HG02678 (cell line): ENCODE data around the gene PDZD2.
A peak's percentile ranks its signal among the peaks of the same experiment; 100 is the strongest.
"Not testable (repeated sequence)": the region's sequence is repeated elsewhere in the genome, so short reads cannot be mapped to it uniquely, and the experiment has no call there.

Source experiments
- ATAC-seq: cut with Tn5 transposase; IDR thresholded peaks from one replicate; pipeline ENCODE4 v1.9.1; 2021; ENCODE audit warnings: mild to moderate bottlenecking, moderate library complexity; ENCODE audit not compliant: unreplicated experiment

Gene PDZD2

GRCh38 chr5:32118922-32119321, 480.0 kb downstream of the PDZD2 start:
- ATAC-seq = not testable (repeated sequence)

DNA sequence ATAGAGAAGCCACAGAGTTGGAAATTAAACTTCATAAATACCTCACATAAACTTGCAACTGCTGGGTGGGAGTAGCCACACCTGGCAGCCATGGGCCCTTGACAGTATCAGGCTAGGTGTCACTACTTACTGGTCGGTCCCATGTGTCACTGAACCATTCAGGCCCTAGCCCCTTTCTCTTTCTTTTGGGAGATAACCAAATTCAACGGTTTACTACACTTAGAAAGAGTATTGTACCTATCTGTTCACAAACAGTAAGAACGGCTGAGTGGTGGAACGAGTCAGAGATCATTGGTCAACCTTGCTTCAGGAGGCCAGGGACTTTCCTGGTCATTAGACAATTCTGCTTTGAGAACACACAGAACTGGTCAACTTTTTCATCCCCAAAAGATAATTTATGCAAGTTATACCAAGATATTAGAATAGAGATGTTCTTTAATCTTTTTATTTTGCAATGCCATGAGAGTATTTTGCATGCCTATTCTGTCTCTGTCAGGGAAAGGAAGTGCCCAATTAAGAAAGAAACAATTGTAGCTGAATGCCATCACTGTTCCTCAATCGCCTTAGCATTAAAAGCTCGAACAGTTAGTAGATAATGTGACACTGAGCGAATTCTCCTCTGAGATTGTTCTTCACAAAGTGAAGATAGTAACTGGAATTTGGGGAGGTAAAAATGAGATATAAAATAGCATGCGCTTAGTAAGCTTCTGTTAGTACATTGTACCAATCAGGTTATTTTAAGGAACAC, 484.3 kb downstream of the PDZD2 start:
- peak; percentile 67 for ATAC-seq

DNA sequence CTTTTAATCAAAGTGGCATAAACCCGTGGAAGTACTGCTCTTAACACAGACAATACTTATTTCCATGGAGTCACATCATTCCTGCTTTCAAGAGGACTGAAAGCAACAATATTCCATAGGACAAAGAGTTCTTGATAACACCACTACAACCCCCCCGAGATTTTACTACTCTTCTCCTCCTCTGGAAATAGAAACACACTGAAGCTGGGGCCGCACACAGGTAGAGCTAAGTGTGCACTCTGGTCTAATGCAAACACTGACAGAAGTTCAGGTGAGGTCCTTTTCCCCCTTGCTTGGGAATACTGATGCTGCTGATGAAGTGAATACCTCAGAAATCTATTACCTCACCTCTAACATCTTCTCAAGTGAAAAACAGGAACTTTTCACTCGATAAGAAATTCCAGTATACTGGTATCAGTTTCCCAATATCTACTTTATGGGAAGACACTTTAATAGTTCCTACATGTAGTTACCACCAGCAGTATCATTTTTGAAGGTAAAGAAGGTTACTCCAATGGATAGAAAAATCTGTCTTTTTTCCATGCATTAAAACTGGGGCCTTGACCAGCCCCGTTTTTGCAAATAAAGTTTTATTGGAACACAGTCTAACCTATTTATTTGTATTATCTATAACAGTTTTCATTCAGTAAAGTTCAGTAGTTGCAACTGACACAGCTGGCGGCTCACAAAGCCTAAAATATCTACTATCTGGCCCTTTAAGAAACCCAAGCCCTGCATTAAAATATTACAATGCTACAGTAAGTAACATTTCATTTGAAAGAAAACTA, 485.2 kb downstream of the PDZD2 start:
- no peak for ATAC-seq

DNA sequence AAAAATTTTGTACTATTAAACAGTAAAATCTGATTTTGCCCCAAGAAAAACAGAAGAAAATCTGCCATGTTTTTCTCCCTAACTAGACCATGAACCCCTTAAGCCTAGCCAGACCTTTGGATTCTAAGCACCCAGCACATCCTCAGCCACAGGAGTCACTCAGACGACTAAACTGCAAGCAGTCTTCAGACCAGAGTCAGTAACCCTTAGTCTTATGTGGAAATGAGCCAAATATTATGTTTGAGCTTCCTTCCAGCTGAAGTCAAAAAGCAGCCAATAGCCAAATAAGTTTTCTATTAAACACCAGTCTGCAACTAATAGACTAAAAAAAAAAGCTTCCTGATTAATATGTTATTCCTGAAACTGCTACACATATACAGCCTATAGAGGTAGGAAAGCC, 487.8 kb downstream of the PDZD2 start:
- ATAC-seq = no peak

GRCh38 chr5:32127711-32128110, 488.8 kb downstream of the PDZD2 start:
- ATAC-seq = no peak

DNA sequence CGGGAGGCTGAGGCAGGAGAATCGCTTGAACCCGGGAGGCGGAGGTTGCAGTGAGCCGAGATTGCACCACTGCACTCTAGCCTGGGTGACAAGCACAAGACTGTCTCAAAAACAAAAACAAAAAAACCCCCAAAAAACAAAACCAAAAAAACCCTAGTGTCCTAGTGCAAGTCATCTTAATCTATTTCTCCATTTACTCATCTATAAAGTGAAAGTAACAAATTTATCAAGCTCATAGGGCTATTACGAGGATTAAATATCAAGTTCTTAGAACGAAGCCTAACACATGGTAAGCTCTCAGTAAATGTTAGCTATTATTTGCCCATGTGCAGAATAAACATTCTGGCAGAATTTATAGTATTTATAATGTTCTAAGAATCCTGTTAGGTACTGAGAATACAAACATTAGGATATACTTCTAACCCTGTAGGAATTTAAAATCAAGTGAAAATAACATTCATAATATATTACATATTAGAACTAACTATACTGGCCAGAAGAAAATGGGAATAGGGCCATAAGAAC, 490.2 kb downstream of the PDZD2 start:
- ATAC-seq = no peak

DNA sequence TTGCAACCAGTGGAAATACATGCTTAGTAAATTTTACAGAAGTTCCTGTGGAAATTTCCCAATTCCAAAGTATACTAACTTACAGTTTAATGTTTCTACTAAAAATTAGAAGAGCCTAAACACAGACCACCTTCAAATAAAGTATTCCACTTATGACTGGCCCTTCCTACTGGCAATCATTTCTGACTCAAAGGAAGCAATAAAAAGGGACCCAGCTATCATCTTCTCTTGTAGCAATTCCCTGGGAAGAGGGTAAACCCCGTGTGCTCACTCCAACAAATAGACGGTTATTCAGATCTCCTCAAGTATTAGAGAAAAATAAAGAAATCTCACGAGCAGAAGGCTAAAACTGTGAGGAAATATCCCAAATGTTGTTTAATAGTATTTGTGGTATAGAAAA, 491.9 kb downstream of the PDZD2 start:
- no peak for ATAC-seq

DNA sequence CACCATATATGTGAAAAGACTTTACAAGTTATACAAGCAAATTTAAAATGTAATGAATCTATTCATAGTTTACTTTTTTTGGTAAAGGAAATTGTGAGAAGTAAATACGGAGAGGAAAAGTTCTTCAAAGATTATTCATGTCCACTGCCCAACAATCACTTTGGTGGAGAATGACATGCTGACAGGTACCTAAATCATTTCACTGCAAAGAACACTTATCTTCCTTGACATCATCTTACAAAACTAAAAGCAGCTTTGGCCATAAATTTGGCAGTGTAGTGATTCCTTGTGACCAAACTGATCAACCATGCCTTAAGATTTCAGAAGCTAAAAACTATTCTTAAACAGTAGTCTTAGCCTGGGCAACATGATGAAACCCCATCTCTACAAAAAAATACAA, 492.7 kb downstream of the PDZD2 start:
- no peak for ATAC-seq

DNA sequence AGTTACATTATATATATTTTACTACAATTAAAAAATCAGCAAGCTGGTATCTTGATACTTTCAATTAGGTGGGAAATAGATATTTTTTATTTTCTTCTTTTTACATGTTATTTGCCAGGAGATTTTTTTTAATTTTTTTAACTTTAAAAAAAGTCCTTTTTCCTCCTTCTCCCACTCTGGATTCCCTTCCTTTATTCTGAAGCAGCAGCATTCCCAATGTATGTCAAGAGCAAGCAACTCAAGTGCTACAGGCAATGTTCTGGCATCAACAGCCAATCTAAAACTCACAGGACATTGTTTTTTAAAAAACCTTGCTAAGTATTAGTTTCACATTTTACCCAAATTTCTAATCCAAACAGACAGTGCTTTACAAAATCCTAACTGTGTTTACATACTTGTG, 493.8 kb downstream of the PDZD2 start:
- no peak for ATAC-seq

DNA sequence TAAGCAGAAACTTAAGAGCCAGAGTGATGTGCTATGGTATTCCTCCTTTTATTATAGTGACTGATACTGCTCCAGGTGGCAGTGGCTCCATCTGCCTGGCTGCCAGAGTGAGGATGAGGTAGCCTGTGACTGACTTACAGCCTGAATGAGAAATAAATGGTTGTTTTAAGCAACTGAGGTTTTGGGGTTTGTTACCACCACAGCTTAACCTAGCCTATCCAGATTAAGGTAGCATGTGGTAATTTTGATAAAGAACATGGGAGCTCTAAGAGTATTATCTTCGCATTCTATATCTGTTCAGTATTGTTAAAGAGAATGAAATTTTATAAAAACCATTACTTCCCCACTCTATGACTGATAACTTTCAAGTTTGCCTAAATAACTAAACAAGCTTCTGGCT, 496.2 kb downstream of the PDZD2 start:
- no peak for ATAC-seq

GRCh38 chr5:32136342-32136741, 497.4 kb downstream of the PDZD2 start:
- ATAC-seq = no peak

DNA sequence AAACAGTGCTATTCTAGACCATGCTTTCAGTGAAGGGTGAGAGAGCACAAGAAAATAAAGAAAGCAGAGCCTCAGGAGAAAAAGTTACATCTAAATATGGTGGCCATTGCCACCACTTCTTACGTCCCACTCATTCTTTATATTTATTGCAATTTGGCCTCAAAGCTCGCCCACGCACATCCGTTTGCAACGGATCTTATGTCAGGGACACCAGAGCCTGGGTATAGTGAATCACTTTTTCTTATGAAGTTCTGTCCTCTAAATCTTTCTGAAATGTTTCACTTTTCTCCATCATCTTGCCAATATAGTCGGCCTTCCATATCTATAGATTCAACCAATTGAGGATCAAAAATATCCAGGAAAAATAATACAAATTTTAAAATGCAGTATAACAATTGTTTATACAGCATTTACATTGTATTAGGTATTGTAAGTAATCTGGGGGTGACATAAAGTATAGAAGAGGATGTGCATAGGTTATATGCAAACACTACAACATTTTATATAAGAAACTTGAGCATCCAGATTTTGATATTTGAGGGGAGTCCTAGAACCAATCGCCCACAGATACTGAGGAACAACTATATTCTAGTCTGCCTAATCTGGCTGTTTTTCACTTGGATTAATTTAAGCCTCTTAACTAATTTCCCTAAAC, 500.0 kb downstream of the PDZD2 start:
- no peak for ATAC-seq

- ATAC-seq = no peak
Observed at GRCh38 chr5:32143617-32144377, 504.9 kb downstream of the PDZD2 start.

- ATAC-seq = no peak
Observed at GRCh38 chr5:32144378-32145207, 505.7 kb downstream of the PDZD2 start.

DNA sequence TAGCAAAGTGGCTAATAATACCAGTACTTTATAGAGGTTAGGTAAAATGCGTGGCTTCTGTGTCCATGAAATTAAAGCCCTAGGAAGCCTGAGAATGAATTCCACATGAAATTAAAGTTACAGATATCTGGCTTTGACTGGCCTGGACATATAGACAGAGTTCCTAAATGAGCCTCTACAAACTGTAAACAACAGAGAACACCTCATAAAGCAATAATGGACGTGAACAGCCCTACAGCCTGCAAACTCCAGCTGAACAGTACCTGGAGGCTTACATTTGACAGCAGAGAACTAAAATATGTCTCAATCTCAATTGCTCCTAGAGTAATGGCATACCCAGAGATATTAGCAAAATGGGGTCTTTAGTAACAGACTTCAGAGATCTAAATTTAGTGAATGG, 506.4 kb downstream of the PDZD2 start:
- no peak for ATAC-seq

GRCh38 chr5:32147236-32147635, 508.3 kb downstream of the PDZD2 start:
- no peak for ATAC-seq

DNA sequence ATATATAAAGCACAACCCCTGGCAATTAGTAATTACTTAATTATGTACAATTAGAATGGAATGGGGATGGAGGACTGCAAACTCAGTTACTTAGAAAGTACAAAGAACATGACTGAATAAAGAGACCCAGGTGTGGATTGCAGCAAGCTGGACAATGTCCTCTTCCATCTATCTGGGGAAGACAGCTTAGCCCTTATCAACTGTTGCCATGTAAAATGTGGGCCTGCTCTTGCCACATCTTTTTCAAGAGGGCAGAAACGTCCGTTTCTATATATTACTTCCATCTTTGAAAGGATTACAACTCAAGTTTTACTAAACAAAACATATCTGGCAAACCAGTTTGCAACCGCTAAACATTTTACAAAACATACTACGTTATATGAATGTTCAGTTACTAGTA, 509.0 kb downstream of the PDZD2 start:
- ATAC-seq = no peak

DNA sequence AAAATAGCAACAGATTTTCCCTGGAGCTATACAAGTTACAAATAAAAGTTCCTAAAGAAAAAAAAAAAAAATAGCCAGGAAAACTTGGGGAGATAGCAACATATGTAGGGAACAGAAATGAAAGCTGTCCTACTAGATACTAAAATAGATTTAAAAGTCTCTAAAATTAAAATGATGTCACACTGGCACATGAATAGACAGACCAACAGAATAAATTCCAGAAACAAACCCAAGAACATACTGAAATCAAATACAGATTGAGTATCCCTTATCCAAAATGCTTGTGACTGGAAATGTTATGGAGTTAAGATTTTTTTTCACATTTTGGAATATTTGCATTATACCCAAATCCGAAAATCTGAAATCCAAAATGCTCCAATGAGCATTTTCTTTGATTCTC, 511.4 kb downstream of the PDZD2 start:
- ATAC-seq = no peak

GRCh38 chr5:32151198-32151597, 512.3 kb downstream of the PDZD2 start:
- ATAC-seq = no peak

DNA sequence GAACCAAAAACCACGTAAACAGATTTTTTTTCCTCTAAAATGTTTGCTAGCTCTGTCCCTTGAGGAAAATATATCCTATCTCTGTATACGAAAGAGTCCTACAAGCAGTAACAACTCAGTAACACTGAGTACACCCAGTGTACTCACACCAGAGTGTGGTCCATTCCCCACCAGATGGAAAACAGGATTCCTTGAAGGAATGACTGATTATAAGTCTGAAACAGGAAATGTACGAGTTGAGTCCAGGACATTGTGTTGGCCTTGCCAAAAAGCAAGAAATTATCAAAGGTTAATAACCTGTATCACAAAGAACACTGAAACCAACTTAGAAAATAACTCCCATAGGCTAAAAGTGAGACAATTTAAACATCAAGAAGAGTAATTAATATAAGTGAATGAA, 514.8 kb downstream of the PDZD2 start:
- no peak for ATAC-seq
